Loucy (cell line): ENCODE results near the gene CAMK1.

Experiments used
- CTCF ChIP-seq: fragments of 200-600 bp; sonication (generic); conservative IDR thresholded peaks from 2 replicates; pipeline ENCODE4 v1.5.1; 2014; ENCODE audit warnings: mild to moderate bottlenecking, antibody characterized with exemption, low read length
- EZH2phosphoT487 ChIP-seq: fragments of 200-600 bp; IDR thresholded peaks from 2 replicates; pipeline ENCODE4 v1.6.1; 2018; ENCODE audit warnings: antibody characterized with exemption, mild to moderate bottlenecking, moderate library complexity, borderline replicate concordance

GRCh38 chr3:9817436-9817835, 47.7 kb upstream of the CAMK1 start:
- TF ChIP-seq CTCF = no peak
- TF ChIP-seq EZH2phosphoT487 = no peak
